NT2/D1 (cell line): Measurements from ENCODE around the gene CNDP1.

Experiments
- DNase-seq: peaks from one replicate; pipeline ENCODE4 v3.0.0-alpha.2; 2011; ENCODE audit warnings: low read depth, low spot score
- H3K27me3 ChIP-seq: 2 replicates; pipeline ENCODE4 v1.6.0; 2011; ENCODE audit warnings: mild to moderate bottlenecking; ENCODE audit not compliant: insufficient read length, insufficient read depth
- H3K36me3 ChIP-seq: 2 replicates; pipeline ENCODE4 v1.6.1; 2011; ENCODE audit warnings: mild to moderate bottlenecking, low read length, mixed read lengths; ENCODE audit not compliant: insufficient read depth, insufficient read length
- H3K4me1 ChIP-seq: 2 replicates; pipeline ENCODE4 v1.5.1; 2011; ENCODE audit not compliant: insufficient read depth, insufficient read length
- H3K4me3 ChIP-seq: 2 replicates; pipeline ENCODE4 v1.5.1; 2011; ENCODE audit warnings: low read depth; ENCODE audit not compliant: insufficient read length
- H3K9ac ChIP-seq: 2 replicates; pipeline ENCODE4 v1.6.0; 2011; ENCODE audit warnings: low read depth; ENCODE audit not compliant: insufficient read length
- H3K9me3 ChIP-seq: 2 replicates; pipeline ENCODE4 v1.5.1; 2011; ENCODE audit warnings: mild to moderate bottlenecking, low read length; ENCODE audit not compliant: insufficient read depth
- SUZ12 ChIP-seq: IDR thresholded peaks from 2 replicates; pipeline ENCODE4 v1.6.1; 2011; ENCODE audit not compliant: insufficient read length, insufficient read depth; ENCODE audit errors: extremely low read depth
- YY1 ChIP-seq: IDR thresholded peaks from 2 replicates; pipeline ENCODE4 v1.6.1; 2011; ENCODE audit not compliant: insufficient read length, insufficient read depth
- ZNF274 ChIP-seq: IDR thresholded peaks from 2 replicates; pipeline ENCODE4 v1.6.1; 2011; ENCODE audit warnings: mild to moderate bottlenecking, low read depth, low read length

Gene CNDP1

GRCh38 chr18:74567822-74568221 lies 33.5 kb downstream of the CNDP1 start:
- Histone ChIP-seq H3K27me3 (no peaks in the 10 kb centered on the region), H3K9me3 (peaks cover 8% of the 10 kb centered on the region; the same call in 1 of the 2 replicates), H3K9ac (no peak overlapping the region), H3K36me3 (no peaks in the 10 kb centered on the region), H3K4me1 (no peaks in the 10 kb centered on the region), H3K4me3 (no peak overlapping the region)
- no peak for DNase-seq
- no peak for TF ChIP-seq YY1
- TF ChIP-seq SUZ12 = no peak
- TF ChIP-seq ZNF274 = no peak

- Histone ChIP-seq H3K4me3 (no peak overlapping the region), H3K4me1 (no peaks in the 10 kb centered on the region), H3K9ac (no peak overlapping the region), H3K36me3 (no peaks in the 10 kb centered on the region), H3K9me3 (peaks cover 8% of the 10 kb centered on the region; the same call in 1 of the 2 replicates), H3K27me3 (no peaks in the 10 kb centered on the region)
- no peak for DNase-seq
- no peak for TF ChIP-seq YY1
- TF ChIP-seq ZNF274 = no peak
- TF ChIP-seq SUZ12 = no peak
Measured at GRCh38 chr18:74569401-74569800, 35.1 kb downstream of the CNDP1 start.

- TF ChIP-seq SUZ12 (no peak), ZNF274 (no peak), YY1 (no peak)
- Histone ChIP-seq H3K4me3 (no peak overlapping the region), H3K9me3 (peaks cover 8% of the 10 kb centered on the region; the same call in 1 of the 2 replicates), H3K27me3 (no peaks in the 10 kb centered on the region), H3K9ac (no peak overlapping the region), H3K36me3 (no peaks in the 10 kb centered on the region), H3K4me1 (no peaks in the 10 kb centered on the region)
- DNase-seq = no peak
Measured at GRCh38 chr18:74570266-74570665, 36.0 kb downstream of the CNDP1 start.

GRCh38 chr18:74571895-74572680 lies 37.8 kb downstream of the CNDP1 start:
- DNase-seq = no peak
- no peak overlapping the region for H3K9ac ChIP-seq
- no peaks in the 10 kb centered on the region for H3K9me3 ChIP-seq
- H3K27me3 ChIP-seq = no peaks in the 10 kb centered on the region
- H3K4me3 ChIP-seq = no peak overlapping the region
- H3K36me3 ChIP-seq = no peaks in the 10 kb centered on the region
- TF ChIP-seq SUZ12 = no peak
- TF ChIP-seq ZNF274 = no peak
- TF ChIP-seq YY1 = no peak
- no peaks in the 10 kb centered on the region for H3K4me1 ChIP-seq

- Histone ChIP-seq H3K27me3 (no peaks in the 10 kb centered on the region), H3K4me1 (no peaks in the 10 kb centered on the region), H3K9me3 (no peaks in the 10 kb centered on the region), H3K4me3 (no peak overlapping the region), H3K9ac (no peak overlapping the region), H3K36me3 (no peaks in the 10 kb centered on the region)
- TF ChIP-seq ZNF274 (no peak), YY1 (no peak), SUZ12 (no peak)
- DNase-seq = no peak
Measured at GRCh38 chr18:74573053-74573452, 38.8 kb downstream of the CNDP1 start.

GRCh38 chr18:74574916-74575315 lies 40.6 kb downstream of the CNDP1 start:
- no peak for DNase-seq
- no peaks in the 10 kb centered on the region for H3K36me3 ChIP-seq
- no peaks in the 10 kb centered on the region for H3K9me3 ChIP-seq
- no peaks in the 10 kb centered on the region for H3K27me3 ChIP-seq
- H3K4me1 ChIP-seq = no peaks in the 10 kb centered on the region
- H3K4me3 ChIP-seq = no peak overlapping the region
- TF ChIP-seq SUZ12 (no peak), YY1 (no peak), ZNF274 (no peak)
- no peak overlapping the region for H3K9ac ChIP-seq

GRCh38 chr18:74577019-74577418 lies 42.7 kb downstream of the CNDP1 start:
- H3K9ac ChIP-seq = no peak overlapping the region
- no peak for DNase-seq
- H3K4me1 ChIP-seq = no peaks in the 10 kb centered on the region
- no peaks in the 10 kb centered on the region for H3K36me3 ChIP-seq
- no peaks in the 10 kb centered on the region for H3K9me3 ChIP-seq
- no peaks in the 10 kb centered on the region for H3K27me3 ChIP-seq
- TF ChIP-seq YY1 = no peak
- TF ChIP-seq ZNF274 = no peak
- no peak for TF ChIP-seq SUZ12
- H3K4me3 ChIP-seq = no peak overlapping the region
